Panc1 (cell line): Measurements from ENCODE around the gene MAML3.

Source experiments
- CTCF ChIP-seq: fragments of 450-650 bp; IDR thresholded peaks from 2 replicates; pipeline ENCODE4 v1.5.1; 2017; ENCODE audit warnings: mild to moderate bottlenecking
- POLR2AphosphoS5 ChIP-seq: IDR thresholded peaks from 2 replicates; pipeline ENCODE4 v1.6.1; 2012; ENCODE audit warnings: mild to moderate bottlenecking, low read depth, low read length, moderate library complexity
- SIN3A ChIP-seq: IDR thresholded peaks from 2 replicates; pipeline ENCODE4 v1.6.1; 2012; ENCODE audit warnings: low read depth, mild to moderate bottlenecking, low read length, moderate library complexity, borderline replicate concordance; ENCODE audit not compliant: insufficient read depth
- TCF7L2 ChIP-seq: IDR thresholded peaks from 2 replicates; pipeline ENCODE4 v1.6.1; 2011; ENCODE audit warnings: mild to moderate bottlenecking, low read depth, low read length, inconsistent platforms
- TF ChIP-seq, protein P1 (sequence below), 2 experiments: IDR thresholded peaks; 2 replicates each; pipeline ENCODE4 v1.6.1; 2011 to 2012; ENCODE audit warnings: low read depth in 2 of 2, control low read depth in 1 of 2, low read length in 1 of 2, mild to moderate bottlenecking in 1 of 2, moderate library complexity in 1 of 2; ENCODE audit not compliant: insufficient read depth in 1 of 2

GRCh38 chr4:139844057-139844456 lies 309.9 kb downstream of the MAML3 start:
- no peak for TF ChIP-seq CTCF
- TF ChIP-seq TCF7L2: no peak
- TF ChIP-seq, protein P1, sequence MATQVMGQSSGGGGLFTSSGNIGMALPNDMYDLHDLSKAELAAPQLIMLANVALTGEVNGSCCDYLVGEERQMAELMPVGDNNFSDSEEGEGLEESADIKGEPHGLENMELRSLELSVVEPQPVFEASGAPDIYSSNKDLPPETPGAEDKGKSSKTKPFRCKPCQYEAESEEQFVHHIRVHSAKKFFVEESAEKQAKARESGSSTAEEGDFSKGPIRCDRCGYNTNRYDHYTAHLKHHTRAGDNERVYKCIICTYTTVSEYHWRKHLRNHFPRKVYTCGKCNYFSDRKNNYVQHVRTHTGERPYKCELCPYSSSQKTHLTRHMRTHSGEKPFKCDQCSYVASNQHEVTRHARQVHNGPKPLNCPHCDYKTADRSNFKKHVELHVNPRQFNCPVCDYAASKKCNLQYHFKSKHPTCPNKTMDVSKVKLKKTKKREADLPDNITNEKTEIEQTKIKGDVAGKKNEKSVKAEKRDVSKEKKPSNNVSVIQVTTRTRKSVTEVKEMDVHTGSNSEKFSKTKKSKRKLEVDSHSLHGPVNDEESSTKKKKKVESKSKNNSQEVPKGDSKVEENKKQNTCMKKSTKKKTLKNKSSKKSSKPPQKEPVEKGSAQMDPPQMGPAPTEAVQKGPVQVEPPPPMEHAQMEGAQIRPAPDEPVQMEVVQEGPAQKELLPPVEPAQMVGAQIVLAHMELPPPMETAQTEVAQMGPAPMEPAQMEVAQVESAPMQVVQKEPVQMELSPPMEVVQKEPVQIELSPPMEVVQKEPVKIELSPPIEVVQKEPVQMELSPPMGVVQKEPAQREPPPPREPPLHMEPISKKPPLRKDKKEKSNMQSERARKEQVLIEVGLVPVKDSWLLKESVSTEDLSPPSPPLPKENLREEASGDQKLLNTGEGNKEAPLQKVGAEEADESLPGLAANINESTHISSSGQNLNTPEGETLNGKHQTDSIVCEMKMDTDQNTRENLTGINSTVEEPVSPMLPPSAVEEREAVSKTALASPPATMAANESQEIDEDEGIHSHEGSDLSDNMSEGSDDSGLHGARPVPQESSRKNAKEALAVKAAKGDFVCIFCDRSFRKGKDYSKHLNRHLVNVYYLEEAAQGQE (IDR thresholded peaks at IDR 0.05; ENCODE audit: insufficient read depth in 1 of 2, low read depth in 2 of 2, low read length in 1 of 2): no peak
- TF ChIP-seq POLR2AphosphoS5: no peak
- TF ChIP-seq SIN3A: no peak
